SK-N-SH (cell line): ENCODE measurements around the gene TBX21. TPM values are rescaled to one million over a fixed set of nuclear protein-coding genes. Genes with fewer than 3 reads are reported as not detected.

ENCODE experiments used
- CTCF ChIA-PET: fragments of 300-600, 350-600 bp; formaldehyde crosslinking; extraction: SDS; loops from one replicate; lab custom pipeline; 2021; lab: Yijun Ruan, JAX
- POLR2A ChIA-PET: fragments of 350-600 bp; sonication (Branson Sonifier 250); formaldehyde crosslinking; extraction: SDS; loops from one replicate; lab custom pipeline; 2020; ENCODE audit warnings: antibody characterized with exemption, inconsistent platforms; lab: Yijun Ruan, JAX
- DNase-seq: peaks from one replicate; pipeline ENCODE4 v3.0.0; 2012
- H2AFZ ChIP-seq: fragments of 200-600 bp; sonication (generic); 2 replicates; pipeline ENCODE4 v1.8.1; 2016; ENCODE audit warnings: antibody characterized with exemption, mild to moderate bottlenecking, low read depth
- H3F3A ChIP-seq: fragments of 200-600 bp; sonication (generic); replicated peaks from 2 replicates; pipeline ENCODE3; 2016; ENCODE audit warnings: antibody characterized with exemption, mild to moderate bottlenecking; ENCODE audit not compliant: insufficient read depth
- H3K27ac ChIP-seq, 2 experiments: fragments of 200-500 bp in 1 of 2; fragments of 200-600 bp in 1 of 2; sonication (Bioruptor generic) in 1 of 2; sonication (generic), shearing (Covaris generic) in 1 of 2; 2 replicates each; pipeline versions ENCODE4 v1.5.1 to v1.6.1; 2014 to 2016; ENCODE audit warnings: low read depth in 2 of 2, inconsistent platforms in 1 of 2, low read length in 1 of 2, mild to moderate bottlenecking in 1 of 2, mixed read lengths in 1 of 2
- H3K27me3 ChIP-seq: fragments of 200-600 bp; sonication (generic), shearing (Covaris generic); 2 replicates; pipeline ENCODE4 v1.6.1; 2016; ENCODE audit warnings: mixed run types; ENCODE audit not compliant: insufficient read depth
- H3K36me3 ChIP-seq, 2 experiments: fragments of 200-500 bp in 1 of 2; fragments of 200-600 bp in 1 of 2; sonication (Bioruptor generic) in 1 of 2; sonication (generic) in 1 of 2; replicated peaks in 1 of 2; 2 replicates each; pipeline versions ENCODE3 to v1.5.1; 2014 to 2016; ENCODE audit warnings: low read length in 1 of 2, mild to moderate bottlenecking in 1 of 2; ENCODE audit not compliant: insufficient read depth in 2 of 2, control insufficient read depth in 1 of 2
- H3K4me1 ChIP-seq, 2 experiments: fragments of 200-500 bp in 1 of 2; fragments of 200-600 bp in 1 of 2; sonication (Bioruptor generic) in 1 of 2; sonication (generic), shearing (Covaris generic) in 1 of 2; 2 replicates each; pipeline versions ENCODE4 v1.5.1 to v1.6.1; 2014 to 2016; ENCODE audit warnings: low read depth in 1 of 2, low read length in 1 of 2, mixed run types in 1 of 2; ENCODE audit not compliant: insufficient read depth in 2 of 2, control insufficient read depth in 1 of 2
- H3K4me2 ChIP-seq: fragments of 200-600 bp; sonication (generic), shearing (Covaris generic); 2 replicates; pipeline ENCODE4 v1.6.1; 2017; ENCODE audit warnings: mixed run types
- H3K4me3 ChIP-seq, 2 experiments: fragments of 200-500 bp in 1 of 2; fragments of 200-600 bp in 1 of 2; sonication (Bioruptor generic) in 1 of 2; sonication (generic), shearing (Covaris generic) in 1 of 2; 2 replicates each; pipeline versions ENCODE4 v1.5.1 to v1.8.1; 2014 to 2016; ENCODE audit warnings: low read depth in 2 of 2, inconsistent platforms in 1 of 2, low read length in 1 of 2, mild to moderate bottlenecking in 1 of 2, mixed read lengths in 1 of 2, moderate library complexity in 1 of 2
- H3K79me2 ChIP-seq: fragments of 200-600 bp; sonication (generic); 2 replicates; pipeline ENCODE4 v1.8.1; 2017; ENCODE audit warnings: mild to moderate bottlenecking; ENCODE audit not compliant: insufficient read depth
- H3K9ac ChIP-seq: fragments of 200-600 bp; sonication (generic); 2 replicates; pipeline ENCODE4 v1.6.1; 2017; ENCODE audit warnings: mixed run types
- H3K9me2 ChIP-seq: fragments of 200-600 bp; sonication (generic); 2 replicates; pipeline ENCODE4 v1.6.1; 2017; ENCODE audit warnings: mixed run types
- H3K9me3 ChIP-seq: fragments of 200-600 bp; sonication (generic); 2 replicates; pipeline ENCODE4 v1.6.1; 2017; ENCODE audit warnings: mixed run types, mild to moderate bottlenecking, moderate library complexity
- H4K20me1 ChIP-seq: fragments of 200-600 bp; sonication (generic); 2 replicates; pipeline ENCODE4 v1.6.1; 2017; ENCODE audit warnings: mild to moderate bottlenecking, mixed run types; ENCODE audit not compliant: insufficient read depth
- EP300 ChIP-seq, 2 experiments: IDR thresholded peaks; 2 replicates each; pipeline versions ENCODE4 v1.4.0 to v1.6.1; 2012; ENCODE audit warnings: borderline replicate concordance in 1 of 2, low read depth in 1 of 2, low read length in 1 of 2
- FOSL2 ChIP-seq: IDR thresholded peaks from 2 replicates; pipeline ENCODE4 v1.4.0; 2012; ENCODE audit warnings: low read depth, mild to moderate bottlenecking, moderate library complexity, borderline replicate concordance
- FOXJ3 ChIP-seq: sonication (generic); formaldehyde crosslinking; IDR thresholded peaks from 2 replicates; pipeline ENCODE4 v1.5.1; 2020; ENCODE audit warnings: mild to moderate bottlenecking, missing genetic modification reagents
- FOXM1 ChIP-seq: IDR thresholded peaks from 2 replicates; pipeline ENCODE4 v1.4.0; 2012; ENCODE audit warnings: low read depth, mild to moderate bottlenecking
- GABPA ChIP-seq: IDR thresholded peaks from 2 replicates; pipeline ENCODE4 v1.4.0; 2012; ENCODE audit warnings: low read depth, mild to moderate bottlenecking
- GATA2 ChIP-seq: sonication (generic); formaldehyde crosslinking; IDR thresholded peaks from 2 replicates; pipeline ENCODE4 v1.5.0; 2020; ENCODE audit warnings: mild to moderate bottlenecking, missing genetic modification reagents
- JUND ChIP-seq: IDR thresholded peaks from 2 replicates; pipeline ENCODE4 v1.4.0; 2012
- MEF2A ChIP-seq: IDR thresholded peaks from 2 replicates; pipeline ENCODE4 v1.4.0; 2012; ENCODE audit warnings: low read depth, borderline replicate concordance
- RCOR1 ChIP-seq: fragments of 150-350 bp; IDR thresholded peaks from 2 replicates; pipeline ENCODE4 v1.6.1; 2017; ENCODE audit warnings: antibody characterized with exemption, low read length
- RFX5 ChIP-seq: IDR thresholded peaks from 2 replicates; pipeline ENCODE4 v1.6.1; 2012; ENCODE audit warnings: mild to moderate bottlenecking, improper control_type of control experiment, low read length
- RXRA ChIP-seq: IDR thresholded peaks from 2 replicates; pipeline ENCODE4 v1.4.0; 2012; ENCODE audit warnings: low read depth, mild to moderate bottlenecking, borderline replicate concordance
- SIN3A ChIP-seq: IDR thresholded peaks from 2 replicates; pipeline ENCODE4 v1.6.1; 2012; ENCODE audit warnings: low read depth, mild to moderate bottlenecking, low read length, moderate library complexity, borderline replicate concordance
- SMC3 ChIP-seq: IDR thresholded peaks from 2 replicates; pipeline ENCODE4 v1.6.1; 2012; ENCODE audit warnings: low read depth, low read length, improper control_type of control experiment
- TCF12 ChIP-seq: IDR thresholded peaks from 2 replicates; pipeline ENCODE4 v1.4.0; 2012
- WGBS: methylation state at CpG from one replicate; pipeline ENCODE4 v1.1.6; 2017; ENCODE audit warnings: low lambda C conversion rate; 5-methylcytosine and 5-hydroxymethylcytosine counted together
- polyA plus RNA-seq, 3 experiments: library from polyadenylated mRNA; depleted of rRNA; stranded (reverse); fragments of >200 nt; gene quantifications; 2 replicates each; pipeline ENCODE4 v1.2.3, GENCODE V29; 2012
- TF ChIP-seq, protein P1 (sequence below): IDR thresholded peaks from 2 replicates; pipeline ENCODE4 v1.4.0; 2012; ENCODE audit warnings: low read depth, borderline replicate concordance
- TF ChIP-seq, protein P2 (sequence below): IDR thresholded peaks from 2 replicates; pipeline ENCODE4 v1.4.0; 2012; ENCODE audit warnings: low read depth, borderline replicate concordance
- TF ChIP-seq, protein P3 (sequence below): fragments of 200-600 bp; sonication (generic); IDR thresholded peaks from 2 replicates; pipeline ENCODE4 v1.6.1; 2017; ENCODE audit warnings: antibody characterized with exemption, mild to moderate bottlenecking, moderate library complexity
- TF ChIP-seq, protein P4 (sequence below): IDR thresholded peaks from 2 replicates; pipeline ENCODE4 v1.4.0; 2012; ENCODE audit warnings: low read depth

TBX21 gene
- polyA plus RNA-seq, 1 of the 3 experiments (the other 2 are of a cell fraction): not detected

DNA sequence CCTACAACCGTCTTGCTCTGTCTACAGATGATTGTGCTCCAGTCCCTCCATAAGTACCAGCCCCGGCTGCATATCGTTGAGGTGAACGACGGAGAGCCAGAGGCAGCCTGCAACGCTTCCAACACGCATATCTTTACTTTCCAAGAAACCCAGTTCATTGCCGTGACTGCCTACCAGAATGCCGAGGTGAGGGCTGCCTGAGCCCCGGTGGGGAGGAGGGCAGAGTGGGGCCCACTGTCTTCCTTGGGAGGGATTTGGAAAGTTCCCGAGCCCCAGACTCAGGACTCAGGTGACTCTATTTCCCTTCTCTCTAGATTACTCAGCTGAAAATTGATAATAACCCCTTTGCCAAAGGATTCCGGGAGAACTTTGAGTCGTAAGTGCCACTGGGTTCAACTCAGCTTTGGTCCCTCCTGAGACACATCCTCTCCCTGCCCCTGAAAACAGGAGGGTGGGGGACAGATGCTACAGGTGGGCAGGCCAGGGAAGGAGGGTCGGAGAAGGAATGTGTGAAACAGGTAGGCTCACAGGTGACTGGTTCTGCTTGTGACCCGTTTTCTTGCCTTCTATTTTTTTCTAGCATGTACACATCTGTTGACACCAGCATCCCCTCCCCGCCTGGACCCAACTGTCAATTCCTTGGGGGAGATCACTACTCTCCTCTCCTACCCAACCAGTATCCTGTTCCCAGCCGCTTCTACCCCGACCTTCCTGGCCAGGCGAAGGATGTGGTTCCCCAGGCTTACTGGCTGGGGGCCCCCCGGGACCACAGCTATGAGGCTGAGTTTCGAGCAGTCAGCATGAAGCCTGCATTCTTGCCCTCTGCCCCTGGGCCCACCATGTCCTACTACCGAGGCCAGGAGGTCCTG lies 11.4 kb downstream of the TBX21 start:
- 47% methylated on average over 22 of the region's 22 CpGs for WGBS
- TF ChIP-seq EP300 (IDR thresholded peaks at IDR 0.05; ENCODE audit: borderline replicate concordance in 1 of 2, low read depth in 1 of 2, low read length in 1 of 2) (no peak), GABPA (no peak), TCF12 (no peak), GATA2 (CRISPR knock-in tag) (no peak), FOXM1 (no peak), FOSL2 (no peak)
- TF ChIP-seq, protein P1, sequence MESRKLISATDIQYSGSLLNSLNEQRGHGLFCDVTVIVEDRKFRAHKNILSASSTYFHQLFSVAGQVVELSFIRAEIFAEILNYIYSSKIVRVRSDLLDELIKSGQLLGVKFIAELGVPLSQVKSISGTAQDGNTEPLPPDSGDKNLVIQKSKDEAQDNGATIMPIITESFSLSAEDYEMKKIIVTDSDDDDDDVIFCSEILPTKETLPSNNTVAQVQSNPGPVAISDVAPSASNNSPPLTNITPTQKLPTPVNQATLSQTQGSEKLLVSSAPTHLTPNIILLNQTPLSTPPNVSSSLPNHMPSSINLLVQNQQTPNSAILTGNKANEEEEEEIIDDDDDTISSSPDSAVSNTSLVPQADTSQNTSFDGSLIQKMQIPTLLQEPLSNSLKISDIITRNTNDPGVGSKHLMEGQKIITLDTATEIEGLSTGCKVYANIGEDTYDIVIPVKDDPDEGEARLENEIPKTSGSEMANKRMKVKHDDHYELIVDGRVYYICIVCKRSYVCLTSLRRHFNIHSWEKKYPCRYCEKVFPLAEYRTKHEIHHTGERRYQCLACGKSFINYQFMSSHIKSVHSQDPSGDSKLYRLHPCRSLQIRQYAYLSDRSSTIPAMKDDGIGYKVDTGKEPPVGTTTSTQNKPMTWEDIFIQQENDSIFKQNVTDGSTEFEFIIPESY: no peak
- TF ChIP-seq, all 33 proteins: peak for 0
- Histone ChIP-seq H4K20me1 (no peaks in the 10 kb centered on the region), H3K4me2 (no peak overlapping the region), H3K9ac (no peak overlapping the region), H3K27me3 (peaks cover 77% of the 10 kb centered on the region), H3K9me3 (no peaks in the 10 kb centered on the region), H3K4me1 (peaks cover 0 to 6% of the 10 kb centered on the region in 2 experiments; a peak in 1 of 4 replicates), H3K27ac (no peak overlapping the region), H3K79me2 (no peaks in the 10 kb centered on the region), H3K4me3 (no peak overlapping the region), H2AFZ (no peak overlapping the region), H3K36me3 (no peaks in the 10 kb centered on the region), H3K9me2 (no peaks in the 10 kb centered on the region), H3F3A (no peaks in the 10 kb centered on the region)
- DNase-seq: no peak
- POLR2A ChIA-PET: no interaction called here
- CTCF ChIA-PET: interaction anchor here (1.0 to 13.6 kb wide), 17 partner anchors 10 to 87 kb away, joined by 3 to 211 read pairs (median 9); partner anchors contain the start of genes LRRC46, MRPL10, TBKBP1 and TBX21

DNA sequence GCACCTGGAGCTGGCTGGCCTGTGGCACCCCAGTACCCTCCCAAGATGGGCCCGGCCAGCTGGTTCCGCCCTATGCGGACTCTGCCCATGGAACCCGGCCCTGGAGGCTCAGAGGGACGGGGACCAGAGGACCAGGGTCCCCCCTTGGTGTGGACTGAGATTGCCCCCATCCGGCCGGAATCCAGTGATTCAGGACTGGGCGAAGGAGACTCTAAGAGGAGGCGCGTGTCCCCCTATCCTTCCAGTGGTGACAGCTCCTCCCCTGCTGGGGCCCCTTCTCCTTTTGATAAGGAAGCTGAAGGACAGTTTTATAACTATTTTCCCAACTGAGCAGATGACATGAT lies 12.0 kb downstream of the TBX21 start:
- no peaks in the 10 kb centered on the region for H3K9me3 ChIP-seq
- ChIA-PET CTCF (interaction anchor here (0.7 to 13.6 kb wide), 11 partner anchors 13 to 80 kb away, joined by 3 to 211 read pairs (median 13); partner anchors contain the start of genes TBKBP1 and TBX21), POLR2A (no interaction called here)
- peaks cover 80% of the 10 kb centered on the region for H3K27me3 ChIP-seq
- 64% methylated on average over 7 of the region's 10 CpGs for WGBS
- H3K27ac ChIP-seq: no peak overlapping the region
- no peak overlapping the region for H3K4me3 ChIP-seq
- H3K79me2 ChIP-seq: no peaks in the 10 kb centered on the region
- H3K4me2 ChIP-seq: no peak overlapping the region
- no peaks in the 10 kb centered on the region for H3K9me2 ChIP-seq
- no peak overlapping the region for H3K9ac ChIP-seq
- no peaks in the 10 kb centered on the region for H4K20me1 ChIP-seq
- H3F3A ChIP-seq: no peaks in the 10 kb centered on the region
- H2AFZ ChIP-seq: no peak overlapping the region
- H3K36me3 ChIP-seq: no peaks in the 10 kb centered on the region
- peaks cover 0 to 6% of the 10 kb centered on the region in 2 experiments; a peak in 1 of 4 replicates for H3K4me1 ChIP-seq
- DNase-seq: no peak
- TF ChIP-seq RCOR1: no peak
- TF ChIP-seq GATA2 (CRISPR knock-in tag): no peak
- TF ChIP-seq, protein P2, sequence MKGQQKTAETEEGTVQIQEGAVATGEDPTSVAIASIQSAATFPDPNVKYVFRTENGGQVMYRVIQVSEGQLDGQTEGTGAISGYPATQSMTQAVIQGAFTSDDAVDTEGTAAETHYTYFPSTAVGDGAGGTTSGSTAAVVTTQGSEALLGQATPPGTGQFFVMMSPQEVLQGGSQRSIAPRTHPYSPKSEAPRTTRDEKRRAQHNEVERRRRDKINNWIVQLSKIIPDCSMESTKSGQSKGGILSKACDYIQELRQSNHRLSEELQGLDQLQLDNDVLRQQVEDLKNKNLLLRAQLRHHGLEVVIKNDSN: no peak
- TF ChIP-seq, protein P1: no peak
- no peak for TF ChIP-seq RXRA
- TF ChIP-seq, protein P3, sequence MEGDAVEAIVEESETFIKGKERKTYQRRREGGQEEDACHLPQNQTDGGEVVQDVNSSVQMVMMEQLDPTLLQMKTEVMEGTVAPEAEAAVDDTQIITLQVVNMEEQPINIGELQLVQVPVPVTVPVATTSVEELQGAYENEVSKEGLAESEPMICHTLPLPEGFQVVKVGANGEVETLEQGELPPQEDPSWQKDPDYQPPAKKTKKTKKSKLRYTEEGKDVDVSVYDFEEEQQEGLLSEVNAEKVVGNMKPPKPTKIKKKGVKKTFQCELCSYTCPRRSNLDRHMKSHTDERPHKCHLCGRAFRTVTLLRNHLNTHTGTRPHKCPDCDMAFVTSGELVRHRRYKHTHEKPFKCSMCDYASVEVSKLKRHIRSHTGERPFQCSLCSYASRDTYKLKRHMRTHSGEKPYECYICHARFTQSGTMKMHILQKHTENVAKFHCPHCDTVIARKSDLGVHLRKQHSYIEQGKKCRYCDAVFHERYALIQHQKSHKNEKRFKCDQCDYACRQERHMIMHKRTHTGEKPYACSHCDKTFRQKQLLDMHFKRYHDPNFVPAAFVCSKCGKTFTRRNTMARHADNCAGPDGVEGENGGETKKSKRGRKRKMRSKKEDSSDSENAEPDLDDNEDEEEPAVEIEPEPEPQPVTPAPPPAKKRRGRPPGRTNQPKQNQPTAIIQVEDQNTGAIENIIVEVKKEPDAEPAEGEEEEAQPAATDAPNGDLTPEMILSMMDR: no peak
- TF ChIP-seq MEF2A: no peak
- no peak for TF ChIP-seq JUND
- no peak for TF ChIP-seq GABPA
- TF ChIP-seq SIN3A: no peak
- no peak for TF ChIP-seq FOXJ3 (CRISPR knock-in tag)
- TF ChIP-seq EP300 (IDR thresholded peaks at IDR 0.05; ENCODE audit: borderline replicate concordance in 1 of 2, low read depth in 1 of 2, low read length in 1 of 2): no peak
- TF ChIP-seq, protein P4, sequence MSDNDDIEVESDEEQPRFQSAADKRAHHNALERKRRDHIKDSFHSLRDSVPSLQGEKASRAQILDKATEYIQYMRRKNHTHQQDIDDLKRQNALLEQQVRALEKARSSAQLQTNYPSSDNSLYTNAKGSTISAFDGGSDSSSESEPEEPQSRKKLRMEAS: no peak
- no peak for TF ChIP-seq RFX5
- no peak for TF ChIP-seq SMC3
- no peak for TF ChIP-seq FOSL2
